Small intestine (tissue), 7 donors: ENCODE data around the gene SLCO4A1. TPM values are rescaled to one million over a fixed set of nuclear protein-coding genes. Genes with fewer than 3 reads are reported as not detected.

Experiments
- DNase-seq, 2 donors: peaks; one replicate each; pipeline versions ENCODE4 v3.0.0 to v3.0.0-alpha.2; 2013
- FAIRE-seq: peaks from 2 replicates; lab custom pipeline; 2012; peaks lifted over from hg19 to GRCh38; lab: Jason Lieb, UNC
- H3K27ac ChIP-seq, 3 donors: one replicate each; pipeline ENCODE4 v1.5.1; 2013; ENCODE audit warnings: low read length in 2 of 3, mild to moderate bottlenecking in 2 of 3, control low read depth in 1 of 3, inconsistent platforms in 1 of 3, low read depth in 1 of 3, moderate library complexity in 1 of 3
- H3K27me3 ChIP-seq, 3 donors: one replicate each; pipeline ENCODE4 v1.6.1; 2013; ENCODE audit warnings: low read length in 3 of 3, inconsistent platforms in 1 of 3; ENCODE audit not compliant: control insufficient read depth in 3 of 3, insufficient read depth in 3 of 3
- H3K36me3 ChIP-seq, 3 donors: one replicate each; pipeline ENCODE4 v1.6.1; 2013; ENCODE audit warnings: low read length in 3 of 3, inconsistent platforms in 1 of 3, low read depth in 1 of 3, mild to moderate bottlenecking in 1 of 3, moderate library complexity in 1 of 3; ENCODE audit not compliant: control insufficient read depth in 3 of 3, insufficient read depth in 2 of 3
- H3K4me1 ChIP-seq, 3 donors: one replicate each; pipeline ENCODE4 v1.6.1; 2013; ENCODE audit warnings: low read length in 2 of 3, inconsistent platforms in 1 of 3, low read depth in 1 of 3, mild to moderate bottlenecking in 1 of 3, moderate library complexity in 1 of 3; ENCODE audit not compliant: control insufficient read depth in 3 of 3, insufficient read depth in 2 of 3
- H3K4me3 ChIP-seq, 3 donors: one replicate each; pipeline ENCODE4 v1.5.1; 2013; ENCODE audit warnings: low read length in 3 of 3, control low read depth in 1 of 3, inconsistent platforms in 1 of 3, low read depth in 1 of 3, mild to moderate bottlenecking in 1 of 3, moderate library complexity in 1 of 3
- H3K9me3 ChIP-seq, 2 donors: one replicate each; pipeline ENCODE4 v1.6.1; 2013; ENCODE audit warnings: low read depth in 1 of 2, low read length in 1 of 2; ENCODE audit not compliant: control insufficient read depth in 2 of 2, insufficient read depth in 1 of 2
- WGBS, 3 donors: extraction: QIAGEN DNeasy Blood & Tissue Kit; methylation state at CpG; one replicate each; pipeline ENCODE4 v1.1.7; 2013; 5-methylcytosine and 5-hydroxymethylcytosine counted together
- polyA plus RNA-seq, 4 donors: library from polyadenylated mRNA; stranded (reverse) in 3 of 4; unstranded in 1 of 4; fragments of 200-250 nt in 3 of 4; fragments of 120-200 nt in 1 of 4; gene quantifications; one replicate each; pipeline versions ENCODE4 v1.2.1 to v1.2.3, GENCODE V29; 2013
- donor health status: healthy with polysubstance abuse.
- donor health status: control.
- donor health status: control.
- donor health status: Bipolar disorder and iron deficiency.
- donor health status: healthy.

Gene SLCO4A1
- polyA plus RNA-seq, 4 donors = 0.58 to 22.4 (median 3.5) TPM

GRCh38 chr20:62635232-62635631, 7.1 kb upstream of the SLCO4A1 start:
- Histone ChIP-seq H3K27ac (no peak overlapping the region), H3K27me3 (peaks cover 0 to 33% (median 0%) of the 10 kb centered on the region in 3 donors), H3K4me1 (no peaks in the 10 kb centered on the region), H3K4me3 (no peak overlapping the region), H3K9me3 (no peaks in the 10 kb centered on the region), H3K36me3 (no peaks in the 10 kb centered on the region)
- no peak for FAIRE-seq
- DNase-seq = no peak
- 86 to 88% (median 87%) methylated on average over 15 of the region's 15 CpGs for WGBS, 3 donors

DNA sequence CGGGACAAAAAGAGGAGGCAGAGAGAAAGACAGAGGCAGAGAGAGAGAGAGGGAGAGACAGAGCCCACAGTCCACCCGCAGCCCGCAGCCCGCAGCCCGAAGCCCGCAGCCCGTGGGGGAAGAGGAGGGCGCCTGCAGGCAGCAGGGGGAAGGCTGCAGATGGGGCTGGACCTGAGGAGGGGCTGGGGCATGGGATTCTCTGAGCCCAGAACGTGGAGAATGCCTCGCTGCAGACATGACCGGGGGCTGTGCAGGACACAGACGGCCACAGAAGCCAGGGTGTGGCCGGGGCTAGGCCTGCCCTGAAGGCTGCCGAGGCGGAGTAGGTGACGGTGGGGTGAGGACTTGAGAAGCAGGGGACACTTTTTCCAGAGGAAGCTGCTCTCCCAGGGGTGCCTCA, 6.5 kb upstream of the SLCO4A1 start:
- FAIRE-seq = no peak
- WGBS, 3 donors = 51 to 85% (median 83%) methylated on average over 15 to 16 of the region's 16 CpGs
- no peak overlapping the region for H3K27ac ChIP-seq
- no peak overlapping the region for H3K4me3 ChIP-seq
- no peaks in the 10 kb centered on the region for H3K4me1 ChIP-seq
- no peaks in the 10 kb centered on the region for H3K9me3 ChIP-seq
- no peaks in the 10 kb centered on the region for H3K36me3 ChIP-seq
- H3K27me3 ChIP-seq = peaks cover 0 to 35% (median 0%) of the 10 kb centered on the region in 3 donors
- no peak for DNase-seq

GRCh38 chr20:62636446-62636845, 5.9 kb upstream of the SLCO4A1 start:
- Histone ChIP-seq H3K27me3 (peaks cover 0 to 41% (median 0%) of the 10 kb centered on the region in 3 donors), H3K36me3 (no peaks in the 10 kb centered on the region), H3K4me1 (no peaks in the 10 kb centered on the region), H3K27ac (no peak overlapping the region), H3K9me3 (no peaks in the 10 kb centered on the region), H3K4me3 (no peak overlapping the region)
- no peak for DNase-seq
- FAIRE-seq = no peak
- 47 to 84% (median 65%) methylated on average over 16 of the region's 16 CpGs for WGBS, 3 donors

GRCh38 chr20:62637110-62637509, 5.2 kb upstream of the SLCO4A1 start:
- DNase-seq = no peak
- no peak overlapping the region for H3K27ac ChIP-seq
- H3K4me3 ChIP-seq = no peak overlapping the region
- no peak for FAIRE-seq
- WGBS, 3 donors = 69 to 75% (median 71%) methylated on average over 5 of the region's 5 CpGs
- H3K4me1 ChIP-seq = no peaks in the 10 kb centered on the region
- H3K9me3 ChIP-seq = no peaks in the 10 kb centered on the region
- H3K27me3 ChIP-seq = peaks cover 0 to 43% (median 0%) of the 10 kb centered on the region in 3 donors
- no peaks in the 10 kb centered on the region for H3K36me3 ChIP-seq

- 71 to 75% (median 73%) methylated on average over 11 of the region's 11 CpGs for WGBS, 3 donors
- Histone ChIP-seq H3K4me3 (no peak overlapping the region), H3K4me1 (no peaks in the 10 kb centered on the region), H3K27me3 (peaks cover 0 to 43% (median 0%) of the 10 kb centered on the region in 3 donors), H3K27ac (no peak overlapping the region), H3K9me3 (no peaks in the 10 kb centered on the region), H3K36me3 (no peaks in the 10 kb centered on the region)
- DNase-seq = no peak
- FAIRE-seq = no peak
Measured at GRCh38 chr20:62637521-62638054, 4.7 kb upstream of the SLCO4A1 start.

- Histone ChIP-seq H3K4me1 (peaks cover 0 to 3% (median 0%) of the 10 kb centered on the region in 3 donors), H3K9me3 (no peaks in the 10 kb centered on the region), H3K4me3 (no peak overlapping the region), H3K36me3 (no peaks in the 10 kb centered on the region), H3K27ac (no peak overlapping the region), H3K27me3 (peaks cover 0 to 44% (median 0%) of the 10 kb centered on the region in 3 donors)
- no peak for FAIRE-seq
- WGBS, 3 donors = 74 to 79% (median 78%) methylated on average over 12 of the region's 12 CpGs
- no peak for DNase-seq
Measured at GRCh38 chr20:62638055-62638570, 4.2 kb upstream of the SLCO4A1 start.

- H3K4me3 ChIP-seq = no peak overlapping the region
- peaks cover 0 to 7% (median 0%) of the 10 kb centered on the region in 3 donors for H3K4me1 ChIP-seq
- peaks cover 0 to 51% (median 0%) of the 10 kb centered on the region in 3 donors for H3K27me3 ChIP-seq
- FAIRE-seq = no peak
- no peaks in the 10 kb centered on the region for H3K36me3 ChIP-seq
- H3K9me3 ChIP-seq = no peaks in the 10 kb centered on the region
- 66 to 82% (median 81%) methylated on average over 22 to 23 of the region's 23 CpGs for WGBS, 3 donors
- H3K27ac ChIP-seq = no peak overlapping the region
- no peak for DNase-seq
Measured at GRCh38 chr20:62638679-62639406, 3.5 kb upstream of the SLCO4A1 start.

DNA sequence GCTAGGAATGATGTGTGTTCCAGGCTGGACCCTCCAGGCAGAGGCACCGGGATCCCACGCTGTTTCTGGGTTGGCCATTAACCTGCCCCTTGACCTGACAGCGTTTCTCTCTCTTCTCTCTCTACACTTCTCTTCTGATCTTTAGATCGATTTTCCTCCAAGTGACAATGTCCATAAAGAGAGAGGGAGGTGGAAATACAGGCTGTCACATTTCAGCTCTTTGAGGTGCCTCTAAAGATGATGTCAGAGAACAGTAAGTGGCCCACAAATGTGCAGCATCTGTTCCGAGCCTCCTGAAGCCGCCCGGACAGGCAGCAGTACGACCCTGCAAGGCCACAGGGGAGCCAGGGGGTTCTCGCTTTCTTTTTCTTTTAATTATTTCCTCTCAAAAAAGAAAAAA, 2.5 kb upstream of the SLCO4A1 start:
- no peak overlapping the region for H3K27ac ChIP-seq
- DNase-seq (no peak), FAIRE-seq (no peak)
- no peak overlapping the region for H3K4me3 ChIP-seq
- H3K4me1 ChIP-seq = peaks cover under 1 to 7% (median 2%) of the 10 kb centered on the region in 3 donors
- no peaks in the 10 kb centered on the region for H3K9me3 ChIP-seq
- H3K36me3 ChIP-seq = no peaks in the 10 kb centered on the region
- H3K27me3 ChIP-seq = peaks cover 0 to 61% (median 0%) of the 10 kb centered on the region in 3 donors
- WGBS, 3 donors = 83 to 87% (median 85%) methylated on average over 9 of the region's 9 CpGs
